HepG2 (cell line): ENCODE data around the gene LRRC39. TPM values are rescaled to one million over a fixed set of nuclear protein-coding genes. Genes with fewer than 3 reads are reported as not detected.

Experiments used
- ATAC-seq: fragments of 200-7000 bp; cut with Tn5 transposase; 3 replicates; pipeline ENCODE4 v1.9.1; 2020; ENCODE audit warnings: mild to moderate bottlenecking, moderate library complexity
- BruUV-seq: library from RNA; stranded (reverse); fragments of 400-500 nt; replicated peaks from 2 replicates; lab custom pipeline; 2021; lab: Mats Ljungman, UMichigan
- CTCF ChIA-PET: fragments of 300-600 bp; formaldehyde crosslinking; extraction: SDS; loops from one replicate; lab custom pipeline; 2021; ENCODE audit warnings: low total read pairs, inconsistent platforms, low intra/inter-chr PET ratio; lab: Yijun Ruan, JAX
- POLR2A ChIA-PET: fragments of 350-600 bp; sonication (Branson Sonifier 250); formaldehyde crosslinking; loops from one replicate; lab custom pipeline; 2020; ENCODE audit warnings: antibody characterized with exemption, inconsistent platforms; lab: Yijun Ruan, JAX
- DNase-seq: peaks from one replicate; pipeline ENCODE4 v3.0.0-alpha.2; 2015; ENCODE audit warnings: low spot score
- FAIRE-seq: peaks from 3 replicates; lab custom pipeline; 2011; peaks lifted over from hg19 to GRCh38; lab: Jason Lieb, UNC
- H2AFZ ChIP-seq: one replicate; pipeline ENCODE4 v1.6.1; 2011; ENCODE audit warnings: low read length, inconsistent platforms
- H3K27ac ChIP-seq: fragments of 300-600 bp; 3 replicates; pipeline ENCODE4 v1.8.0; 2011; ENCODE audit warnings: mixed run types, mild to moderate bottlenecking, mixed read lengths, low read length, inconsistent platforms; ENCODE audit not compliant: insufficient read depth; ENCODE audit errors: extremely low read length
- H3K27me3 ChIP-seq, 2 experiments: fragments of 200-600 bp in 1 of 2; 2 replicates in 1 of 2; 3 replicates in 1 of 2; pipeline versions ENCODE4 v1.6.0 to v1.8.0; 2011; ENCODE audit warnings: low read length in 2 of 2, mild to moderate bottlenecking in 2 of 2, moderate library complexity in 2 of 2, inconsistent platforms in 1 of 2; ENCODE audit not compliant: insufficient read depth in 2 of 2, control insufficient read depth in 1 of 2
- H3K36me3 ChIP-seq, 2 experiments: fragments of 200-600 bp in 1 of 2; replicated peaks in 1 of 2; 2 replicates in 1 of 2; 3 replicates in 1 of 2; pipeline versions ENCODE4 v1.5.1 to v1.8.0; 2011; ENCODE audit warnings: low read length in 2 of 2, inconsistent platforms in 1 of 2; ENCODE audit not compliant: insufficient read depth in 2 of 2, control insufficient read depth in 1 of 2
- H3K4me1 ChIP-seq: 2 replicates; pipeline ENCODE4 v1.5.1; 2012; ENCODE audit warnings: low read length, inconsistent platforms; ENCODE audit not compliant: insufficient read depth
- H3K4me2 ChIP-seq: 2 replicates; pipeline ENCODE4 v1.6.0; 2011; ENCODE audit warnings: low read depth, low read length, inconsistent platforms
- H3K4me3 ChIP-seq, 3 experiments: fragments of 200-600 bp in 1 of 3; sonication (generic), shearing (Covaris generic) in 1 of 3; replicated peaks in 1 of 3; 2 replicates each; pipeline ENCODE4 v1.5.1; 2011 to 2016; ENCODE audit warnings: low read length in 3 of 3, inconsistent platforms in 2 of 3, low read depth in 2 of 3, mild to moderate bottlenecking in 2 of 3, control low read depth in 1 of 3, mixed read lengths in 1 of 3; ENCODE audit not compliant: insufficient read depth in 1 of 3
- H3K79me2 ChIP-seq: one replicate; pipeline ENCODE4 v1.6.1; 2011; ENCODE audit warnings: low read length, inconsistent platforms; ENCODE audit not compliant: insufficient read depth
- H3K9ac ChIP-seq: 2 replicates; pipeline ENCODE4 v1.6.0; 2011; ENCODE audit warnings: mild to moderate bottlenecking, low read depth, low read length, inconsistent platforms; ENCODE audit not compliant: insufficient read depth
- H3K9me3 ChIP-seq: 2 replicates; pipeline ENCODE4 v1.5.1; 2012; ENCODE audit warnings: mild to moderate bottlenecking, low read length
- H4K20me1 ChIP-seq: 2 replicates; pipeline ENCODE4 v1.6.0; 2011; ENCODE audit warnings: inconsistent platforms, mild to moderate bottlenecking, low read length, moderate library complexity; ENCODE audit not compliant: insufficient read depth
- ARID3A ChIP-seq: IDR thresholded peaks from 2 replicates; pipeline ENCODE4 v1.6.1; 2012; ENCODE audit warnings: low read depth, low read length, improper control_type of control experiment
- CHCHD3 ChIP-seq: sonication (generic); formaldehyde crosslinking; IDR thresholded peaks from 2 replicates; pipeline ENCODE4 v1.8.0; 2022; ENCODE audit warnings: mild to moderate bottlenecking, missing genetic modification reagents, moderate library complexity
- ETV5 ChIP-seq: IDR thresholded peaks from 2 replicates; pipeline ENCODE4 v1.6.1; 2018; ENCODE audit warnings: missing biosample characterization, missing genetic modification reagents, inconsistent platforms, borderline replicate concordance
- GLI4 ChIP-seq: sonication (generic); formaldehyde crosslinking; IDR thresholded peaks from 2 replicates; pipeline ENCODE4 v1.5.1; 2020; ENCODE audit warnings: missing genetic modification reagents, mild to moderate bottlenecking, moderate library complexity, borderline replicate concordance
- HBP1 ChIP-seq: IDR thresholded peaks from 2 replicates; pipeline ENCODE4 v1.6.1; 2016; ENCODE audit warnings: low read depth, control low read depth
- KDM6A ChIP-seq: IDR thresholded peaks from 2 replicates; pipeline ENCODE4 v1.6.1; 2016; ENCODE audit warnings: low read depth
- LBX2 ChIP-seq: sonication (generic); formaldehyde crosslinking; IDR thresholded peaks from 2 replicates; pipeline ENCODE4 v1.5.0; 2020; ENCODE audit warnings: missing genetic modification reagents, mild to moderate bottlenecking, borderline replicate concordance
- NFKBIZ ChIP-seq: IDR thresholded peaks from 2 replicates; pipeline ENCODE4 v1.6.1; 2018; ENCODE audit warnings: missing genetic modification reagents, missing compliant biosample characterization
- PHF21A ChIP-seq: sonication (generic); formaldehyde crosslinking; IDR thresholded peaks from 2 replicates; pipeline ENCODE4 v1.5.0; 2020; ENCODE audit warnings: mild to moderate bottlenecking, missing genetic modification reagents
- RAD21 ChIP-seq: fragments of 450-650 bp; formaldehyde crosslinking; IDR thresholded peaks from 2 replicates; pipeline ENCODE4 v1.5.0; 2020; ENCODE audit warnings: mild to moderate bottlenecking
- SALL1 ChIP-seq: sonication (generic); formaldehyde crosslinking; IDR thresholded peaks from 2 replicates; pipeline ENCODE4 v1.8.0; 2022; ENCODE audit warnings: mild to moderate bottlenecking, missing genetic modification reagents
- SCMH1 ChIP-seq: sonication (generic); formaldehyde crosslinking; IDR thresholded peaks from 2 replicates; pipeline ENCODE4 v1.9.0; 2021; ENCODE audit warnings: missing genetic modification reagents, mild to moderate bottlenecking, borderline replicate concordance
- ZNF251 ChIP-seq: sonication (generic); formaldehyde crosslinking; IDR thresholded peaks from 2 replicates; pipeline ENCODE4 v1.9.0; 2021; ENCODE audit warnings: mild to moderate bottlenecking, missing genetic modification reagents
- ZNF263 ChIP-seq: sonication (generic); formaldehyde crosslinking; IDR thresholded peaks from 2 replicates; pipeline ENCODE4 v1.4.0; 2020; ENCODE audit warnings: missing genetic modification reagents
- ZNF276 ChIP-seq: sonication (generic); formaldehyde crosslinking; IDR thresholded peaks from 2 replicates; pipeline ENCODE4 v1.4.0; 2020; ENCODE audit warnings: mild to moderate bottlenecking, low read depth, missing genetic modification reagents
- ZNF317 ChIP-seq: sonication (generic); formaldehyde crosslinking; IDR thresholded peaks from 2 replicates; pipeline ENCODE4 v1.5.0; 2020; ENCODE audit warnings: mild to moderate bottlenecking, missing genetic modification reagents
- ZNF335 ChIP-seq: sonication (generic); formaldehyde crosslinking; IDR thresholded peaks from 2 replicates; pipeline ENCODE4 v1.4.0; 2020; ENCODE audit warnings: missing genetic modification reagents
- ZNF530 ChIP-seq: sonication (generic); formaldehyde crosslinking; IDR thresholded peaks from 2 replicates; pipeline ENCODE4 v1.5.0; 2020; ENCODE audit warnings: low read depth, mild to moderate bottlenecking, missing genetic modification reagents
- ZNF546 ChIP-seq: sonication (generic); formaldehyde crosslinking; conservative IDR thresholded peaks from 2 replicates; pipeline ENCODE4 v1.8.1; 2023; ENCODE audit warnings: mild to moderate bottlenecking, missing genetic modification reagents
- WGBS: methylation state at CpG from one replicate; pipeline ENCODE4 v1.1.6; 2017; ENCODE audit warnings: low lambda C conversion rate; 5-methylcytosine and 5-hydroxymethylcytosine counted together
- in situ Hi-C: cut with HindIII; loops from 2 replicates; pipeline ENCODE4 v1.10.0; 2017; ENCODE audit warnings: low pct_unique_long_range_greater_than_20kb; ENCODE audit not compliant: extremely low pct_ligation_motif_present
- intact Hi-C: fragments of 100-400 bp; cut with micrococcal nuclease; formaldehyde crosslinking; loops from one replicate; pipeline ENCODE4 v1.10.0; 2022; ENCODE audit not compliant: unreplicated experiment
- polyA plus RNA-seq, 8 experiments: library from polyadenylated mRNA; depleted of rRNA in 3 of 8; stranded (reverse) in 7 of 8; unstranded in 1 of 8; fragments of >200 nt; fragmentation: Illumina TruSeq in 4 of 8; extraction: Trizol in 4 of 8; gene quantifications; 2 replicates each; pipeline versions ENCODE4 v1.2.1 to v1.2.3, GENCODE V29; 2011 to 2016; ENCODE audit warnings: low read depth in 4 of 8, missing spikeins in 1 of 8, mixed read lengths in 1 of 8; ENCODE audit not compliant: insufficient read depth in 1 of 8
- total RNA-seq, 5 experiments: library from RNA; depleted of rRNA; stranded (reverse); fragments of >200 nt; fragmentation: Illumina TruSeq; extraction: Trizol; gene quantifications; 2 replicates each; pipeline ENCODE4 v1.2.3, GENCODE V29; 2016; ENCODE audit warnings: low read depth in 1 of 5

LRRC39 gene
- total and polyA plus RNA-seq, 2 of the 13 experiments (the other 11 are each of a cell fraction or from before 2014, with no cell fraction given) = 0.07 to 0.32 TPM

GRCh38 chr1:100115524-100115923 lies 62.5 kb downstream of the LRRC39 start:
- Histone ChIP-seq H2AFZ (no peak overlapping the region), H3K4me3 (no peak overlapping the region), H3K27ac (no peak overlapping the region), H3K27me3 (no peaks in the 10 kb centered on the region), H3K9ac (no peak overlapping the region), H3K4me1 (no peaks in the 10 kb centered on the region), H4K20me1 (no peaks in the 10 kb centered on the region), H3K36me3 (peaks cover 6 to 23% of the 10 kb centered on the region in 2 experiments; a peak in 4 of 5 replicates), H3K79me2 (no peaks in the 10 kb centered on the region), H3K4me2 (no peak overlapping the region)
- FAIRE-seq = no peak
- POLR2A ChIA-PET = no interaction called here
- in situ Hi-C loops = no loop called here
- DNase-seq = no peak
- intact Hi-C loops = no loop called here
- WGBS = 97% methylated on average over 4 of the region's 4 CpGs
- no peak for ATAC-seq
- TF ChIP-seq ZNF546 (no peak), GLI4 (CRISPR knock-in tag) (no peak), ARID3A (no peak), CHCHD3 (CRISPR knock-in tag) (no peak), ZNF530 (no peak), ZNF317 (CRISPR knock-in tag) (no peak), ETV5 (no peak), SALL1 (CRISPR knock-in tag) (no peak), LBX2 (CRISPR knock-in tag) (no peak), ZNF335 (CRISPR knock-in tag) (no peak), SCMH1 (CRISPR knock-in tag) (no peak), PHF21A (no peak), RAD21 (CRISPR knock-in tag) (no peak), ZNF263 (CRISPR knock-in tag) (no peak), KDM6A (CRISPR knock-in tag) (no peak), NFKBIZ (CRISPR knock-in tag) (no peak), ZNF251 (CRISPR knock-in tag) (no peak), HBP1 (CRISPR knock-in tag) (no peak), ZNF276 (CRISPR knock-in tag) (no peak)
- TF ChIP-seq, all 625 proteins: peak for 0
- BruUV-seq = no TSS peak
- CTCF ChIA-PET = no interaction called here
- no peaks in the 10 kb centered on the region for H3K9me3 ChIP-seq
